ENCODE results near the gene HTRA3.

DNA sequence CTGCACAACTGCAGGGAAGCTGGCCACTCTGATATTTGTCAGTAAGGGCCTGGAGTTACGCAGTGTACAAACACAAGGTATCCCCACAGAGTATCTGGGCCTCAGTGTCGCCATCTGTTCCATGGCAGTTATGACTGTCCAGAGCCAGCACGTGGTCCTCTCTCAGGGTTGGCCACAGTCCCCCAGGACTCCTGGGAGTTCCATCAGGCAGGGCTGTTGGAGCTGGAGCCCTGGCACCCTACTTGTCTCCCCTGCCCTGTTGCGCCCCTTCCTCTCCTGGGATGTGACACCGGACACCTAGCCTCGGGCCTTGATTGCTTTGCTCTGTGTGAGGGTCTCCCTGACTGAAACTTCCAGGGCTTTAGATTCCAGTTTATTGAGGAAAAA, 8.4 kb downstream of the HTRA3 start:
- TF ChIP-seq, protein P1, sequence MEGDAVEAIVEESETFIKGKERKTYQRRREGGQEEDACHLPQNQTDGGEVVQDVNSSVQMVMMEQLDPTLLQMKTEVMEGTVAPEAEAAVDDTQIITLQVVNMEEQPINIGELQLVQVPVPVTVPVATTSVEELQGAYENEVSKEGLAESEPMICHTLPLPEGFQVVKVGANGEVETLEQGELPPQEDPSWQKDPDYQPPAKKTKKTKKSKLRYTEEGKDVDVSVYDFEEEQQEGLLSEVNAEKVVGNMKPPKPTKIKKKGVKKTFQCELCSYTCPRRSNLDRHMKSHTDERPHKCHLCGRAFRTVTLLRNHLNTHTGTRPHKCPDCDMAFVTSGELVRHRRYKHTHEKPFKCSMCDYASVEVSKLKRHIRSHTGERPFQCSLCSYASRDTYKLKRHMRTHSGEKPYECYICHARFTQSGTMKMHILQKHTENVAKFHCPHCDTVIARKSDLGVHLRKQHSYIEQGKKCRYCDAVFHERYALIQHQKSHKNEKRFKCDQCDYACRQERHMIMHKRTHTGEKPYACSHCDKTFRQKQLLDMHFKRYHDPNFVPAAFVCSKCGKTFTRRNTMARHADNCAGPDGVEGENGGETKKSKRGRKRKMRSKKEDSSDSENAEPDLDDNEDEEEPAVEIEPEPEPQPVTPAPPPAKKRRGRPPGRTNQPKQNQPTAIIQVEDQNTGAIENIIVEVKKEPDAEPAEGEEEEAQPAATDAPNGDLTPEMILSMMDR (IDR thresholded peaks at IDR 0.05): no peak
- no peak for TF ChIP-seq POLR2A (IDR thresholded peaks at IDR 0.05)

Measured in lower leg skin (tissue), 3 donors.